Measurements from ENCODE around the gene PPM1M. TPM values are rescaled to one million over a fixed set of nuclear protein-coding genes. Genes with fewer than 3 reads are reported as not detected.
A peak's percentile ranks its signal among the peaks of the same experiment; 100 is the strongest.

The PPM1M gene
- polyA plus RNA-seq, 10 donors, result 13.2 to 20.7 (median 15.3) TPM

GRCh38 chr3:52230461-52230860 lies 15.1 kb upstream of the PPM1M start:
- DNase-seq, result no peak

GRCh38 chr3:52230889-52231499 lies 14.6 kb upstream of the PPM1M start:
- DNase-seq, result no peak

GRCh38 chr3:52231502-52232278 lies 13.9 kb upstream of the PPM1M start:
- DNase-seq, result peak in 1 of 3 donors; percentile 46

- DNase-seq, result no peak
Observed at GRCh38 chr3:52232279-52233107, 13.1 kb upstream of the PPM1M start.

- DNase-seq, result no peak
Observed at GRCh38 chr3:52233108-52233591, 12.4 kb upstream of the PPM1M start.

GRCh38 chr3:52233968-52234367 lies 11.6 kb upstream of the PPM1M start:
- no peak for DNase-seq

- DNase-seq, result no peak
Observed at GRCh38 chr3:52234516-52235447, 10.8 kb upstream of the PPM1M start.

- no peak for DNase-seq
Observed at GRCh38 chr3:52236424-52236886, 9.1 kb upstream of the PPM1M start.

GRCh38 chr3:52237006-52237656 lies 8.4 kb upstream of the PPM1M start:
- no peak for DNase-seq

- peak in 2 of 3 donors; percentile 51 to 73 for DNase-seq
Observed at GRCh38 chr3:52237657-52238172, 7.8 kb upstream of the PPM1M start.

GRCh38 chr3:52238193-52238760 lies 7.3 kb upstream of the PPM1M start:
- DNase-seq, result peak in 1 of 3 donors; percentile 49

- peak; percentile 81 to 95 (median 92) for DNase-seq
Observed at GRCh38 chr3:52238761-52239701, 6.5 kb upstream of the PPM1M start, which contains the start of gene TWF2. Gene TWF2, minus strand, starts transcription at chr3:52239158. Its CDS starts 142 bp downstream, at chr3:52239016.

- peak in 2 of 3 donors; percentile 47 to 64 for DNase-seq
Observed at GRCh38 chr3:52240059-52240885, 5.3 kb upstream of the PPM1M start.

GRCh38 chr3:52240886-52241370 lies 4.6 kb upstream of the PPM1M start:
- DNase-seq, result no peak

GRCh38 chr3:52242039-52242438 lies 3.5 kb upstream of the PPM1M start:
- DNase-seq, result no peak

- DNase-seq, result peak in 1 of 3 donors; percentile 49
Observed at GRCh38 chr3:52243791-52244628, 1.5 kb upstream of the PPM1M start.

GRCh38 chr3:52246264-52246620 lies 683 bp downstream of the PPM1M start:
- no peak for DNase-seq

All from muscle of back (tissue), 11 donors.